Measurements from ENCODE around the gene NPR3.

GRCh38 chr5:32733590-32734340, 22.6 kb downstream of the NPR3 start:
- TF ChIP-seq POLR2A (IDR thresholded peaks at IDR 0.05) (no peak), CTCF (IDR thresholded peaks at IDR 0.05) (no peak)

Measured in sigmoid colon (tissue), 3 donors.